Heart left ventricle (tissue), 16 donors: ENCODE results near the gene RLN1. TPM values are rescaled to one million over a fixed set of nuclear protein-coding genes. Genes with fewer than 3 reads are reported as not detected.
A peak's percentile ranks its signal among the peaks of the same experiment; 100 is the strongest.
"Not testable (repeated sequence)": the region's sequence is repeated elsewhere in the genome, so short reads cannot be mapped to it uniquely, and the experiment has no call there.

Experiments used
- ATAC-seq, 4 donors: fragments of 200-7000 bp; cut with Tn5 transposase; one replicate each; pipeline ENCODE4 v1.9.1; 2020 to 2022; ENCODE audit warnings: moderate library complexity in 4 of 4, mild to moderate bottlenecking in 3 of 4, moderate number of reproducible peaks in 1 of 4
- DNase-seq, 5 donors: peaks; one replicate each; pipeline ENCODE4 v3.0.0-alpha.2; 2020
- H3K27ac ChIP-seq, 12 donors: fragments of 200-600 bp; sonication (generic) in 4 of 12; one replicate each; pipeline versions ENCODE4 v1.5.0 to v1.8.0; 2016 to 2022; ENCODE audit warnings: mild to moderate bottlenecking in 2 of 12
- H3K27me3 ChIP-seq, 9 donors: fragments of 200-600 bp; sonication (generic) in 2 of 9; one replicate each; pipeline versions ENCODE4 v1.5.1 to v1.8.0; 2016 to 2022; ENCODE audit warnings: mild to moderate bottlenecking in 3 of 9
- H3K36me3 ChIP-seq, 9 donors: fragments of 200-600 bp; sonication (generic) in 2 of 9; one replicate each; pipeline versions ENCODE4 v1.5.0 to v1.8.0; 2018 to 2022; ENCODE audit warnings: mild to moderate bottlenecking in 2 of 9
- H3K4me1 ChIP-seq, 12 donors: fragments of 200-600 bp; sonication (generic) in 4 of 12; one replicate each; pipeline versions ENCODE4 v1.5.0 to v1.8.0; 2016 to 2022; ENCODE audit warnings: mild to moderate bottlenecking in 3 of 12
- H3K4me3 ChIP-seq, 12 donors: fragments of 200-600 bp; sonication (generic) in 4 of 12; one replicate each; pipeline versions ENCODE4 v1.5.0 to v1.8.0; 2017 to 2022; ENCODE audit warnings: mild to moderate bottlenecking in 9 of 12, moderate library complexity in 4 of 12
- H3K9me3 ChIP-seq, 12 donors: fragments of 200-600 bp; sonication (generic) in 4 of 12; one replicate each; pipeline versions ENCODE4 v1.5.0 to v1.8.0; 2016 to 2022; ENCODE audit warnings: mild to moderate bottlenecking in 1 of 12
- CTCF ChIP-seq, 12 donors: fragments of 200-600 bp; sonication (generic) in 4 of 12; IDR thresholded peaks; one replicate each; pipeline versions ENCODE4 v1.5.0 to v1.8.0; 2018 to 2022; ENCODE audit warnings: antibody characterized with exemption in 12 of 12, mild to moderate bottlenecking in 5 of 12
- POLR2A ChIP-seq, 2 donors: fragments of 450-650 bp; IDR thresholded peaks; one replicate each; pipeline ENCODE4 v1.6.1; 2017; ENCODE audit warnings: antibody characterized with exemption in 2 of 2, mild to moderate bottlenecking in 2 of 2, moderate library complexity in 2 of 2
- whole genome bisulfite sequencing, 4 donors: extraction: QIAGEN DNeasy Blood & Tissue Kit in 2 of 4; methylation state at CpG; one replicate each; pipeline versions ENCODE4 v1.1.5 to v1.1.7; 2013 to 2018; 5-methylcytosine and 5-hydroxymethylcytosine counted together
- intact Hi-C, 10 donors: fragments of 100-400 bp; cut with DNase I; formaldehyde crosslinking; loops; one replicate each; pipeline versions ENCODE4 v1.11.1 to v1.14.2; 2022
- polyA plus RNA-seq, 2 donors: library from polyadenylated mRNA; stranded (reverse); fragments of 200-250 nt; gene quantifications; one replicate each; pipeline ENCODE4 v1.2.3, GENCODE V29; 2013
- total RNA-seq, 9 donors: library from RNA; depleted of rRNA in 2 of 9; stranded (reverse); fragments of >200 nt in 2 of 9; fragmentation: NEBNext Ultra II Directional in 3 of 9; extraction: Animal tissue kit (Norgen Biotek cat#: 25700) in 3 of 9; gene quantifications; one replicate each; pipeline versions ENCODE4 v1.1.0 to v1.2.4, GENCODE V29; 2016 to 2023
- donor health status: ischemic (EF 13 %, LVEDD 7.1; RV severe dilation, severe dysfunction).
- donor health status: healthy with polysubstance abuse.
- donor health status: DM: no; HTN: yes; CAD: no.
- donor health status: DM: no; HTN: no; CAD: no.
- donor health status: ischemic (EF 25% LVEDD 6.9; RV normal size, moderate dysfunction).
- donor health status: ischemic (EF 25% LVEDD 5.7; RV mildly dilated, moderate dysfunction).
- donor health status: healthy.
- donor health status: DM: yes; HTN: yes; CAD: no.
- donor health status: ischemic (EF 35%, LVEDD 5.7; RV mildly dilated, moderate dysfunction).
- donor health status: nonischemic (EF 11% LVEDD 7.7; RV severe dilation, severe dysfunction).
- donor health status: DM: yes; HTN: yes; CAD: no.
- donor health status: PGD.
- donor health status: ischemic (EF 29% LVEDD 5.4; RV normal size, mild dysfunction).
- donor health status: nonischemic (EF 23%, LVEDD 6.1; RV moderate dilation, normal function).

RLN1 gene
- total and polyA plus RNA-seq, 11 donors: 0.18 to 0.40 (median 0.28) TPM; not detected in 8

GRCh38 chr9:5326893-5327548 is 12.7 kb downstream of the RLN1 start:
- WGBS, 4 donors: 55 to 64% (median 56%) methylated on average over 8 to 10 of the region's 10 CpGs
- peak overlapping the region in 2 of 12 donors; percentile 5 to 15 for H3K4me3 ChIP-seq
- DNase-seq (no peak), ATAC-seq (no peak)
- no peak overlapping the region for H3K27ac ChIP-seq
- no peaks in the 10 kb centered on the region for H3K36me3 ChIP-seq
- H3K4me1 ChIP-seq: no peaks in the 10 kb centered on the region
- H3K27me3 ChIP-seq: peaks cover 0 to 5% (median 0%) of the 10 kb centered on the region in 9 donors
- intact Hi-C loops: no loop called here
- no peak for TF ChIP-seq CTCF (IDR thresholded peaks at IDR 0.05)
- no peak for TF ChIP-seq POLR2A (IDR thresholded peaks at IDR 0.05)
- H3K9me3 ChIP-seq: peaks cover 0 to 4% (median 0%) of the 10 kb centered on the region in 12 donors

GRCh38 chr9:5326187-5326586 is 13.5 kb downstream of the RLN1 start:
- intact Hi-C loops: no loop called here
- ATAC-seq: no peak
- H3K4me1 ChIP-seq: no peaks in the 10 kb centered on the region

GRCh38 chr9:5321601-5322000 is 18.1 kb downstream of the RLN1 start:
- H3K27ac ChIP-seq, H3K4me1 ChIP-seq, ATAC-seq, intact Hi-C loops, H3K36me3 ChIP-seq, H3K9me3 ChIP-seq, DNase-seq, H3K27me3 ChIP-seq, H3K4me3 ChIP-seq: not testable (repeated sequence)
- WGBS, 4 donors: 59 to 70% (median 66%) methylated on average over 1 of the region's 1 CpG

More at GRCh38 chr9:5326187-5326586, 13.5 kb downstream of the RLN1 start:
- Histone ChIP-seq H3K36me3 (no peaks in the 10 kb centered on the region), H3K27me3 (peaks cover 0 to 5% (median 0%) of the 10 kb centered on the region in 9 donors), H3K27ac (no peak overlapping the region), H3K9me3 (peaks cover 0 to 3% (median 0%) of the 10 kb centered on the region in 12 donors), H3K4me3 (no peak overlapping the region)
- TF ChIP-seq POLR2A (IDR thresholded peaks at IDR 0.05): no peak
- no peak for TF ChIP-seq CTCF (IDR thresholded peaks at IDR 0.05)
- no peak for DNase-seq

GRCh38 chr9:5321058-5321457 is 18.6 kb downstream of the RLN1 start:
- Histone ChIP-seq H3K36me3 (no peaks in the 10 kb centered on the region), H3K4me1 (no peaks in the 10 kb centered on the region), H3K27me3 (peaks cover 0 to 5% (median 0%) of the 10 kb centered on the region in 9 donors), H3K27ac (no peak overlapping the region), H3K4me3 (no peak overlapping the region), H3K9me3 (peaks cover 0 to 14% (median under 1%) of the 10 kb centered on the region in 12 donors)
- 14 to 40% (median 24%) methylated on average over 1 of the region's 1 CpG for WGBS, 4 donors
- ATAC-seq (no peak), DNase-seq (no peak)
- intact Hi-C loops: no loop called here
- no peak for TF ChIP-seq CTCF (IDR thresholded peaks at IDR 0.05)
- no peak for TF ChIP-seq POLR2A (IDR thresholded peaks at IDR 0.05)

- H3K4me3 ChIP-seq, ATAC-seq, H3K36me3 ChIP-seq, H3K4me1 ChIP-seq, H3K27ac ChIP-seq, DNase-seq, H3K27me3 ChIP-seq, intact Hi-C loops: not testable (repeated sequence)
- H3K9me3 ChIP-seq: peaks cover 0 to 36% (median 12%) of the 10 kb centered on the region in 12 donors
- 98 to 100% (median 100%) methylated on average over 1 of the region's 1 CpG for WGBS, 4 donors
Observed at GRCh38 chr9:5316406-5316805, 23.3 kb downstream of the RLN1 start.
